H1 (cell line): ENCODE data around the gene DBP.

ENCODE experiments used
- CBX5 ChIP-seq: fragments of 300-800, 300-1000 bp; sonication (generic); IDR thresholded peaks from 2 replicates; pipeline ENCODE4 v1.7.1; 2016; ENCODE audit warnings: antibody characterized with exemption, low read length, low read depth
- EP300 ChIP-seq, 2 experiments: IDR thresholded peaks; 1 replicate in 1 of 2; 2 replicates in 1 of 2; pipeline ENCODE4 v1.6.1; 2011 to 2012; ENCODE audit warnings: low read depth in 2 of 2, low read length in 2 of 2, mild to moderate bottlenecking in 2 of 2, borderline replicate concordance in 1 of 2, inconsistent platforms in 1 of 2, moderate library complexity in 1 of 2
- GABPA ChIP-seq: IDR thresholded peaks from 2 replicates; pipeline ENCODE4 v1.6.1; 2011; ENCODE audit warnings: mild to moderate bottlenecking, low read length, moderate library complexity, borderline replicate concordance; ENCODE audit not compliant: insufficient read depth
- JUND ChIP-seq: IDR thresholded peaks from 2 replicates; pipeline ENCODE4 v1.6.1; 2011; ENCODE audit warnings: mild to moderate bottlenecking, improper control_type of control experiment, low read length
- POLR2A ChIP-seq, 2 experiments: IDR thresholded peaks; 1 replicate in 1 of 2; 2 replicates in 1 of 2; pipeline ENCODE4 v1.6.1; 2011; ENCODE audit warnings: low read depth in 2 of 2, low read length in 2 of 2, mild to moderate bottlenecking in 2 of 2; ENCODE audit errors: control extremely low read depth in 1 of 2
- POLR2AphosphoS5 ChIP-seq: IDR thresholded peaks from 2 replicates; pipeline ENCODE4 v1.6.1; 2011; ENCODE audit warnings: low read depth, low read length
- SP2 ChIP-seq: IDR thresholded peaks from 2 replicates; pipeline ENCODE4 v1.6.1; 2012; ENCODE audit warnings: mild to moderate bottlenecking, low read length, inconsistent platforms
- TF ChIP-seq, protein P1 (sequence below), 3 experiments: IDR thresholded peaks; 1 replicate in 2 of 3; 2 replicates in 1 of 3; pipeline versions ENCODE4 v1.5.1 to v1.6.1; 2011; ENCODE audit warnings: low read length in 3 of 3, mild to moderate bottlenecking in 3 of 3, inconsistent platforms in 2 of 3, low read depth in 1 of 3, moderate library complexity in 1 of 3; ENCODE audit not compliant: insufficient read depth in 1 of 3; ENCODE audit errors: control extremely low read depth in 1 of 3
- TF ChIP-seq, protein P2 (sequence below): IDR thresholded peaks from 2 replicates; pipeline ENCODE4 v1.6.1; 2011; ENCODE audit warnings: low read length, improper control_type of control experiment
- TF ChIP-seq, protein P3 (sequence below): IDR thresholded peaks from 2 replicates; pipeline ENCODE4 v1.6.1; 2012; ENCODE audit warnings: inconsistent platforms

DNA sequence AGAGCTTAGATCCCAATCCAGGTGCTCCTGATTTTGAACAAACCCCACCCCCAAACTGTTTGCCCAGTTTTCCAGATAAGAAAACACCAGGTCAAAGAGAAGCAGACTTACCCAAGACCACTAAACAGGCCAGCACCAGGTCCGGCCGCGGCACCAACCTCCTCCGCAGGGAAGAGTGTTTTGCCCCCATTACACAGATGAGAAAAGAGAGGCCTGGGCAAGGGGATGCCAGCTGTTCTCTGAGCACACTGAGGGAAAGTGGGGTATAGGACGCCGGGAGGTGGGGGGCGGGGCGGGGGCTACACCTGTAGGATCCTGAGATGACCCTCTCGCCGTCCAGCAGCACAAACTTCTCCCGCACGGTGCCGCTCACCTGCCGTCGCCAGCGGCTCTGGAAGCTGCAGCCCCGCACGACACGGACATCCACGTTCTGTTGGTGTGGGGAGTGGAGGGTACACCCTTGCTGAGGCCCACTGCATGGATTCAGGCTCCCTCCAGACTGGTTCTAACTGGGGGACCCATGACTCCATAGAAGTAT lies 27.5 kb downstream of the DBP start:
- TF ChIP-seq, protein P1, sequence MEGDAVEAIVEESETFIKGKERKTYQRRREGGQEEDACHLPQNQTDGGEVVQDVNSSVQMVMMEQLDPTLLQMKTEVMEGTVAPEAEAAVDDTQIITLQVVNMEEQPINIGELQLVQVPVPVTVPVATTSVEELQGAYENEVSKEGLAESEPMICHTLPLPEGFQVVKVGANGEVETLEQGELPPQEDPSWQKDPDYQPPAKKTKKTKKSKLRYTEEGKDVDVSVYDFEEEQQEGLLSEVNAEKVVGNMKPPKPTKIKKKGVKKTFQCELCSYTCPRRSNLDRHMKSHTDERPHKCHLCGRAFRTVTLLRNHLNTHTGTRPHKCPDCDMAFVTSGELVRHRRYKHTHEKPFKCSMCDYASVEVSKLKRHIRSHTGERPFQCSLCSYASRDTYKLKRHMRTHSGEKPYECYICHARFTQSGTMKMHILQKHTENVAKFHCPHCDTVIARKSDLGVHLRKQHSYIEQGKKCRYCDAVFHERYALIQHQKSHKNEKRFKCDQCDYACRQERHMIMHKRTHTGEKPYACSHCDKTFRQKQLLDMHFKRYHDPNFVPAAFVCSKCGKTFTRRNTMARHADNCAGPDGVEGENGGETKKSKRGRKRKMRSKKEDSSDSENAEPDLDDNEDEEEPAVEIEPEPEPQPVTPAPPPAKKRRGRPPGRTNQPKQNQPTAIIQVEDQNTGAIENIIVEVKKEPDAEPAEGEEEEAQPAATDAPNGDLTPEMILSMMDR (IDR thresholded peaks at IDR 0.05; ENCODE audit: control extremely low read depth in 1 of 3, insufficient read depth in 1 of 3, low read depth in 1 of 3, low read length in 3 of 3): no peak
- TF ChIP-seq GABPA: no peak
- TF ChIP-seq, protein P2, sequence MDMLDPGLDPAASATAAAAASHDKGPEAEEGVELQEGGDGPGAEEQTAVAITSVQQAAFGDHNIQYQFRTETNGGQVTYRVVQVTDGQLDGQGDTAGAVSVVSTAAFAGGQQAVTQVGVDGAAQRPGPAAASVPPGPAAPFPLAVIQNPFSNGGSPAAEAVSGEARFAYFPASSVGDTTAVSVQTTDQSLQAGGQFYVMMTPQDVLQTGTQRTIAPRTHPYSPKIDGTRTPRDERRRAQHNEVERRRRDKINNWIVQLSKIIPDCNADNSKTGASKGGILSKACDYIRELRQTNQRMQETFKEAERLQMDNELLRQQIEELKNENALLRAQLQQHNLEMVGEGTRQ: no peak
- TF ChIP-seq JUND: no peak
- no peak for TF ChIP-seq POLR2AphosphoS5
- TF ChIP-seq EP300 (IDR thresholded peaks at IDR 0.05; ENCODE audit: borderline replicate concordance in 1 of 2, low read depth in 2 of 2, low read length in 2 of 2): no peak
- no peak for TF ChIP-seq CBX5
- TF ChIP-seq, protein P3, sequence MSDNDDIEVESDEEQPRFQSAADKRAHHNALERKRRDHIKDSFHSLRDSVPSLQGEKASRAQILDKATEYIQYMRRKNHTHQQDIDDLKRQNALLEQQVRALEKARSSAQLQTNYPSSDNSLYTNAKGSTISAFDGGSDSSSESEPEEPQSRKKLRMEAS: no peak
- TF ChIP-seq POLR2A (IDR thresholded peaks at IDR 0.05; ENCODE audit: control extremely low read depth in 1 of 2, low read depth in 2 of 2, low read length in 2 of 2): no peak
- TF ChIP-seq SP2: no peak
